K562 (cell line): Measurements from ENCODE around the gene STIM1. TPM values are rescaled to one million over a fixed set of nuclear protein-coding genes. Genes with fewer than 3 reads are reported as not detected.
A peak's percentile ranks its signal among the peaks of the same experiment; 100 is the strongest.

ENCODE experiments used
- ATAC-seq: fragments of 200-7000 bp; cut with Tn5 transposase; 3 replicates; pipeline ENCODE4 v1.9.1; 2020; ENCODE audit warnings: moderate library complexity
- BruUV-seq: library from RNA; stranded (reverse); fragments of 400-500 nt; replicated peaks from 2 replicates; lab custom pipeline; 2021; lab: Mats Ljungman, UMichigan
- CTCF ChIA-PET: fragments of 300-600 bp; formaldehyde crosslinking; extraction: SDS; loops from one replicate; lab custom pipeline; 2021; ENCODE audit warnings: low intra/inter-chr PET ratio; lab: Yijun Ruan, JAX
- POLR2A ChIA-PET: fragments of 300-600, 350-650 bp; sonication (Branson Sonifier 250); formaldehyde crosslinking; extraction: SDS; loops from one replicate; lab custom pipeline; 2021; ENCODE audit warnings: antibody characterized with exemption, inconsistent platforms; lab: Yijun Ruan, JAX
- DNase-seq, 4 experiments: peaks; one replicate each; pipeline versions ENCODE4 v3.0.0 to v3.0.0-alpha.2; 2011 to 2018; ENCODE audit warnings: low spot score in 3 of 4, mixed read lengths in 3 of 4; ENCODE audit errors: extremely low read depth in 1 of 4
- FAIRE-seq: peaks from 2 replicates; lab custom pipeline; 2011; peaks lifted over from hg19 to GRCh38; lab: Jason Lieb, UNC
- H2AFZ ChIP-seq: 2 replicates; pipeline ENCODE4 v1.6.0; 2011; ENCODE audit warnings: low read depth, low read length, control low read depth, inconsistent platforms
- H3K27ac ChIP-seq: fragments of 200-600 bp; 3 replicates; pipeline ENCODE4 v1.8.0; 2011; ENCODE audit warnings: low read depth, mild to moderate bottlenecking, control low read depth, inconsistent platforms, low read length, moderate library complexity, mixed read lengths; ENCODE audit errors: extremely low read depth
- H3K27me3 ChIP-seq, 2 experiments: fragments of 300-600 bp in 1 of 2; 2 replicates in 1 of 2; 3 replicates in 1 of 2; pipeline versions ENCODE4 v1.6.0 to v1.8.0; 2011; ENCODE audit warnings: inconsistent platforms in 2 of 2, low read length in 2 of 2, mild to moderate bottlenecking in 1 of 2, mixed read lengths in 1 of 2, moderate library complexity in 1 of 2; ENCODE audit not compliant: control insufficient read depth in 2 of 2, insufficient read depth in 2 of 2
- H3K36me3 ChIP-seq: fragments of 300-600 bp; 3 replicates; pipeline ENCODE4 v1.8.0; 2011; ENCODE audit warnings: mild to moderate bottlenecking, low read length, inconsistent platforms; ENCODE audit not compliant: control insufficient read depth, insufficient read depth
- H3K4me1 ChIP-seq, 2 experiments: fragments of 200-600 bp in 1 of 2; replicated peaks in 1 of 2; 2 replicates in 1 of 2; 3 replicates in 1 of 2; pipeline versions ENCODE4 v1.5.1 to v1.8.0; 2011; ENCODE audit warnings: inconsistent platforms in 2 of 2, low read length in 2 of 2, mild to moderate bottlenecking in 1 of 2, mixed read lengths in 1 of 2, moderate library complexity in 1 of 2; ENCODE audit not compliant: control insufficient read depth in 2 of 2, insufficient read depth in 2 of 2
- H3K4me2 ChIP-seq: 2 replicates; pipeline ENCODE4 v1.6.1; 2011; ENCODE audit warnings: low read length, control low read depth, inconsistent platforms, mixed read lengths; ENCODE audit not compliant: insufficient read depth
- H3K4me3 ChIP-seq: fragments of 200-600 bp; sonication (generic), shearing (Covaris generic); 2 replicates; pipeline ENCODE4 v1.5.1; 2016; ENCODE audit warnings: control low read depth, inconsistent platforms
- H3K79me2 ChIP-seq: fragments of 200-600 bp; 3 replicates; pipeline ENCODE4 v1.8.0; 2011; ENCODE audit warnings: low read length, inconsistent platforms; ENCODE audit not compliant: control insufficient read depth, insufficient read depth
- H3K9ac ChIP-seq, 2 experiments: 2 replicates each; pipeline versions ENCODE4 v1.6.0 to v1.6.1; 2011; ENCODE audit warnings: low read depth in 2 of 2, low read length in 2 of 2, control low read depth in 1 of 2, inconsistent platforms in 1 of 2, mild to moderate bottlenecking in 1 of 2, mixed read lengths in 1 of 2; ENCODE audit not compliant: insufficient read depth in 1 of 2
- H3K9me1 ChIP-seq: one replicate; pipeline ENCODE4 v1.6.0; 2011; ENCODE audit warnings: inconsistent platforms, mild to moderate bottlenecking, low read length, moderate library complexity; ENCODE audit not compliant: control insufficient read depth, insufficient read depth
- H3K9me3 ChIP-seq: replicated peaks from 2 replicates; pipeline ENCODE4 v1.5.1; 2011; ENCODE audit warnings: low read depth, low read length, inconsistent platforms; ENCODE audit not compliant: control insufficient read depth, insufficient read depth
- H4K20me1 ChIP-seq: replicated peaks from 2 replicates; pipeline ENCODE4 v1.6.1; 2011; ENCODE audit warnings: low read length, inconsistent platforms, mixed read lengths; ENCODE audit not compliant: control insufficient read depth, insufficient read depth
- FIP1L1 ChIP-seq: fragments of 200-400 bp; formaldehyde crosslinking; IDR thresholded peaks from 2 replicates; pipeline ENCODE4 v1.6.1; 2018; ENCODE audit warnings: mild to moderate bottlenecking, low read depth, low read length; ENCODE audit not compliant: poor library complexity, severe bottlenecking
- KHSRP ChIP-seq: fragments of 450-650 bp; IDR thresholded peaks from 2 replicates; pipeline ENCODE4 v1.6.1; 2017
- MIER1 ChIP-seq: fragments of 450-650 bp; IDR thresholded peaks from 2 replicates; pipeline ENCODE4 v1.6.1; 2016; ENCODE audit warnings: antibody characterized with exemption, mild to moderate bottlenecking, low read depth
- TBP ChIP-seq: optimal IDR thresholded peaks from 2 replicates; pipeline ENCODE3; 2011; ENCODE audit warnings: low read depth, low read length, improper control_type of control experiment
- ZNF197 ChIP-seq: fragments of 200-800 bp; sonication (Bioruptor generic); IDR thresholded peaks from 2 replicates; pipeline ENCODE4 v1.6.1; 2016; ENCODE audit warnings: low read depth, missing genetic modification characterization, missing compliant biosample characterization
- WGBS: fragments of 100-300 bp; shearing (Covaris generic); methylation state at CpG from one replicate; pipeline ENCODE4 v1.1.6; 2016; ENCODE audit warnings: low coverage, mixed read lengths; ENCODE audit not compliant: insufficient coverage; ENCODE audit errors: missing lambda C conversion rate; 5-methylcytosine and 5-hydroxymethylcytosine counted together
- in situ Hi-C: fragments of 300-500 bp; cut with MboI; formaldehyde crosslinking; loops from 4 replicates; pipeline ENCODE4 v1.15.0; 2018; ENCODE audit warnings: inconsistent platforms, mixed read lengths
- intact Hi-C: fragments of 100-400 bp; cut with micrococcal nuclease; formaldehyde crosslinking; loops from 2 replicates; pipeline ENCODE4 v1.14.2; 2022
- polyA plus RNA-seq, 8 experiments: library from polyadenylated mRNA; depleted of rRNA in 4 of 8; stranded (reverse) in 5 of 8; unstranded in 3 of 8; fragments of >200 nt; fragmentation: Nextera tagmentation in 2 of 8; fragmentation: Illumina TruSeq in 1 of 8; extraction: Ambion mirVana in 2 of 8; extraction: Trizol in 1 of 8; gene quantifications; 2 replicates each; pipeline versions ENCODE4 v1.2.1 to v1.2.3, GENCODE V29; 2011 to 2014; ENCODE audit warnings: inconsistent platforms in 1 of 8, missing spikeins in 1 of 8
- total RNA-seq, 7 experiments: library from RNA; depleted of rRNA in 6 of 7; stranded (reverse); fragments of >200 nt in 6 of 7; fragmentation: Illumina TruSeq in 2 of 7; extraction: Trizol in 2 of 7; gene quantifications; 2 replicates each; pipeline versions ENCODE4 v1.2.1 to v1.2.3, GENCODE V29; 2011 to 2021; ENCODE audit warnings: low replicate concordance in 1 of 7
- TF ChIP-seq, protein P1 (sequence below): fragments of 450-650 bp; IDR thresholded peaks from 2 replicates; pipeline ENCODE4 v1.6.1; 2016; ENCODE audit warnings: low read depth
- TF ChIP-seq, protein P2 (sequence below): fragments of 450-650 bp; IDR thresholded peaks from 2 replicates; pipeline ENCODE4 v1.6.1; 2017; ENCODE audit warnings: antibody characterized with exemption, mild to moderate bottlenecking
- TF ChIP-seq, protein P3 (sequence below): fragments of 250-450 bp; sonication (Bioruptor Pico); IDR thresholded peaks from 2 replicates; pipeline ENCODE4 v1.4.0; 2020

STIM1 gene
- total and polyA plus RNA-seq, 9 of the 15 experiments (the other 6 are each of a cell fraction or from before 2014, with no cell fraction given): 7.7 to 50.5 (median 22.5) TPM

DNA sequence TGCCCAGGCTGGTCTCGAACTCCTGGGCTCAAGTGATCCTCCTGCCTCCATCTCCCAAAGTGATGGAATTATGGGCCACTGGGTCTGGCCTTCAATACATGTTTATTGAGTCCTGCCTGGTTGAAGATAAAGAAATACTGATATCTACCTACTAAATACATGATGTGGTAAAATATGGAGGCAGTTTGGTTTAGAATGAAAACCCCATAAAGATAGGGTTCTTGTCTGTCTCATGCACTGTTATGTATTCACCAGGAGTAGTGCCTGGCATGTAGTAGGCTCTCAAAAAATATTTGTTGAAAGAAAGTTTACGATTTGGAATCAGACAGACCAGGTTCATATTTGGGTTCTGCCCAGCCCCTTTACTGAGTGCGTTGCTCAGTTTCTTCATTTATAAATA is 21.1 kb downstream of the STIM1 start:
- peaks cover 20 to 63% of the 10 kb centered on the region in 2 experiments for H3K4me1 ChIP-seq

More for the DNA sequence above, 21.1 kb downstream of the STIM1 start:
- ChIA-PET POLR2A (interaction anchor here (1.5 to 5.2 kb wide), 4 partner anchors 8 to 26 kb away, joined by 5 to 34 read pairs (median 10); no protein-coding TSS in a partner anchor), CTCF (no interaction called here)
- no peaks in the 10 kb centered on the region for H3K9me3 ChIP-seq
- DNase-seq (no peak), ATAC-seq (no peak), FAIRE-seq (no peak)
- H3K27ac ChIP-seq: no peak overlapping the region
- TF ChIP-seq MIER1 (no peak), TBP (no peak), ZNF197 (no peak), FIP1L1 (no peak), KHSRP (no peak)
- TF ChIP-seq, protein P1, sequence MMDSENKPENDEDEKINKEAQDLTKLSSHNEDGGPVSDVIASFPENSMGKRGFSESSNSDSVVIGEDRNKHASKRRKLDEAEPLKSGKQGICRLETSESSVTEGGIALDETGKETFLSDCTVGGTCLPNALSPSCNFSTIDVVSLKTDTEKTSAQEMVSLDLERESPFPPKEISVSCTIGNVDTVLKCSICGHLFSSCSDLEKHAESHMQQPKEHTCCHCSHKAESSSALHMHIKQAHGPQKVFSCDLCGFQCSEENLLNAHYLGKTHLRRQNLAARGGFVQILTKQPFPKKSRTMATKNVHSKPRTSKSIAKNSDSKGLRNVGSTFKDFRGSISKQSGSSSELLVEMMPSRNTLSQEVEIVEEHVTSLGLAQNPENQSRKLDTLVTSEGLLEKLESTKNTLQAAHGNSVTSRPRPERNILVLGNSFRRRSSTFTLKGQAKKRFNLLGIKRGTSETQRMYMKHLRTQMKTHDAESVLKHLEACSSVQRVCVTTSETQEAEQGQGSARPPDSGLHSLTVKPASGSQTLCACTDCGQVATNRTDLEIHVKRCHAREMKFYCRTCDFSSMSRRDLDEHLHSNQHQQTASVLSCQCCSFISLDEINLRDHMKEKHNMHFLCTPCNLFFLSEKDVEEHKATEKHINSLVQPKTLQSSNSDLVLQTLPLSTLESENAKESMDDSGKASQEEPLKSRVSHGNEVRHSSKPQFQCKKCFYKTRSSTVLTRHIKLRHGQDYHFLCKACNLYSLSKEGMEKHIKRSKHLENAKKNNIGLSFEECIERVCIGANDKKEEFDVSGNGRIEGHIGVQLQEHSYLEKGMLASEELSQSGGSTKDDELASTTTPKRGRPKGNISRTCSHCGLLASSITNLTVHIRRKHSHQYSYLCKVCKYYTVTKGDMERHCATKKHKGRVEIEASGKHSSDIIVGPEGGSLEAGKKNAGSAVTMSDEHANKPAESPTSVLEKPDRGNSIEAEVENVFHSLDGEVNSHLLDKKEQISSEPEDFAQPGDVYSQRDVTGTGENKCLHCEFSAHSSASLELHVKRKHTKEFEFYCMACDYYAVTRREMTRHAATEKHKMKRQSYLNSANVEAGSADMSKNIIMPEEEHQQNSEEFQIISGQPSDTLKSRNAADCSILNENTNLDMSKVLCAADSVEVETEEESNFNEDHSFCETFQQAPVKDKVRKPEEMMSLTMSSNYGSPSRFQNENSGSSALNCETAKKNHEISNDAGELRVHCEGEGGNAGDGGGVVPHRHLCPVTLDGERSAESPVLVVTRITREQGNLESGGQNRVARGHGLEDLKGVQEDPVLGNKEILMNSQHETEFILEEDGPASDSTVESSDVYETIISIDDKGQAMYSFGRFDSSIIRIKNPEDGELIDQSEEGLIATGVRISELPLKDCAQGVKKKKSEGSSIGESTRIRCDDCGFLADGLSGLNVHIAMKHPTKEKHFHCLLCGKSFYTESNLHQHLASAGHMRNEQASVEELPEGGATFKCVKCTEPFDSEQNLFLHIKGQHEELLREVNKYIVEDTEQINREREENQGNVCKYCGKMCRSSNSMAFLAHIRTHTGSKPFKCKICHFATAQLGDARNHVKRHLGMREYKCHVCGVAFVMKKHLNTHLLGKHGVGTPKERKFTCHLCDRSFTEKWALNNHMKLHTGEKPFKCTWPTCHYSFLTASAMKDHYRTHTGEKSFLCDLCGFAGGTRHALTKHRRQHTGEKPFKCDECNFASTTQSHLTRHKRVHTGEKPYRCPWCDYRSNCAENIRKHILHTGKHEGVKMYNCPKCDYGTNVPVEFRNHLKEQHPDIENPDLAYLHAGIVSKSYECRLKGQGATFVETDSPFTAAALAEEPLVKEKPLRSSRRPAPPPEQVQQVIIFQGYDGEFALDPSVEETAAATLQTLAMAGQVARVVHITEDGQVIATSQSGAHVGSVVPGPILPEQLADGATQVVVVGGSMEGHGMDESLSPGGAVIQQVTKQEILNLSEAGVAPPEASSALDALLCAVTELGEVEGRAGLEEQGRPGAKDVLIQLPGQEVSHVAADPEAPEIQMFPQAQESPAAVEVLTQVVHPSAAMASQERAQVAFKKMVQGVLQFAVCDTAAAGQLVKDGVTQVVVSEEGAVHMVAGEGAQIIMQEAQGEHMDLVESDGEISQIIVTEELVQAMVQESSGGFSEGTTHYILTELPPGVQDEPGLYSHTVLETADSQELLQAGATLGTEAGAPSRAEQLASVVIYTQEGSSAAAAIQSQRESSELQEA: no peak
- TF ChIP-seq, protein P2, sequence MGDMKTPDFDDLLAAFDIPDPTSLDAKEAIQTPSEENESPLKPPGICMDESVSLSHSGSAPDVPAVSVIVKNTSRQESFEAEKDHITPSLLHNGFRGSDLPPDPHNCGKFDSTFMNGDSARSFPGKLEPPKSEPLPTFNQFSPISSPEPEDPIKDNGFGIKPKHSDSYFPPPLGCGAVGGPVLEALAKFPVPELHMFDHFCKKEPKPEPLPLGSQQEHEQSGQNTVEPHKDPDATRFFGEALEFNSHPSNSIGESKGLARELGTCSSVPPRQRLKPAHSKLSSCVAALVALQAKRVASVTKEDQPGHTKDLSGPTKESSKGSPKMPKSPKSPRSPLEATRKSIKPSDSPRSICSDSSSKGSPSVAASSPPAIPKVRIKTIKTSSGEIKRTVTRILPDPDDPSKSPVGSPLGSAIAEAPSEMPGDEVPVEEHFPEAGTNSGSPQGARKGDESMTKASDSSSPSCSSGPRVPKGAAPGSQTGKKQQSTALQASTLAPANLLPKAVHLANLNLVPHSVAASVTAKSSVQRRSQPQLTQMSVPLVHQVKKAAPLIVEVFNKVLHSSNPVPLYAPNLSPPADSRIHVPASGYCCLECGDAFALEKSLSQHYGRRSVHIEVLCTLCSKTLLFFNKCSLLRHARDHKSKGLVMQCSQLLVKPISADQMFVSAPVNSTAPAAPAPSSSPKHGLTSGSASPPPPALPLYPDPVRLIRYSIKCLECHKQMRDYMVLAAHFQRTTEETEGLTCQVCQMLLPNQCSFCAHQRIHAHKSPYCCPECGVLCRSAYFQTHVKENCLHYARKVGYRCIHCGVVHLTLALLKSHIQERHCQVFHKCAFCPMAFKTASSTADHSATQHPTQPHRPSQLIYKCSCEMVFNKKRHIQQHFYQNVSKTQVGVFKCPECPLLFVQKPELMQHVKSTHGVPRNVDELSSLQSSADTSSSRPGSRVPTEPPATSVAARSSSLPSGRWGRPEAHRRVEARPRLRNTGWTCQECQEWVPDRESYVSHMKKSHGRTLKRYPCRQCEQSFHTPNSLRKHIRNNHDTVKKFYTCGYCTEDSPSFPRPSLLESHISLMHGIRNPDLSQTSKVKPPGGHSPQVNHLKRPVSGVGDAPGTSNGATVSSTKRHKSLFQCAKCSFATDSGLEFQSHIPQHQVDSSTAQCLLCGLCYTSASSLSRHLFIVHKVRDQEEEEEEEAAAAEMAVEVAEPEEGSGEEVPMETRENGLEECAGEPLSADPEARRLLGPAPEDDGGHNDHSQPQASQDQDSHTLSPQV: peak; percentile 71
- TF ChIP-seq, protein P3, sequence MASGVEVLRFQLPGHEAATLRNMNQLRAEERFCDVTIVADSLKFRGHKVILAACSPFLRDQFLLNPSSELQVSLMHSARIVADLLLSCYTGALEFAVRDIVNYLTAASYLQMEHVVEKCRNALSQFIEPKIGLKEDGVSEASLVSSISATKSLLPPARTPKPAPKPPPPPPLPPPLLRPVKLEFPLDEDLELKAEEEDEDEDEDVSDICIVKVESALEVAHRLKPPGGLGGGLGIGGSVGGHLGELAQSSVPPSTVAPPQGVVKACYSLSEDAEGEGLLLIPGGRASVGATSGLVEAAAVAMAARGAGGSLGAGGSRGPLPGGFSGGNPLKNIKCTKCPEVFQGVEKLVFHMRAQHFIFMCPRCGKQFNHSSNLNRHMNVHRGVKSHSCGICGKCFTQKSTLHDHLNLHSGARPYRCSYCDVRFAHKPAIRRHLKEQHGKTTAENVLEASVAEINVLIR (CRISPR knock-in tag): no peak
- intact Hi-C loops: no loop called here
- H3K4me2 ChIP-seq: no peak overlapping the region
- BruUV-seq: no TSS peak
- no peak overlapping the region for H3K9ac ChIP-seq
- H3K27me3 ChIP-seq: no peaks in the 10 kb centered on the region
- H4K20me1 ChIP-seq: peaks cover 27% of the 10 kb centered on the region
- WGBS: 71% methylated on average over 3 of the region's 3 CpGs
- in situ Hi-C loops: no loop called here
- H3K36me3 ChIP-seq: no peaks in the 10 kb centered on the region
- no peak overlapping the region for H2AFZ ChIP-seq
- no peak overlapping the region for H3K4me3 ChIP-seq
- no peaks in the 10 kb centered on the region for H3K9me1 ChIP-seq
- H3K79me2 ChIP-seq: peaks cover 91% of the 10 kb centered on the region
